Thoracic aorta (tissue), 2 donors: ENCODE measurements around the gene PROM1. TPM values are rescaled to one million over a fixed set of nuclear protein-coding genes. Genes with fewer than 3 reads are reported as not detected.
A peak's percentile ranks its signal among the peaks of the same experiment; 100 is the strongest.

ENCODE experiments used
- ATAC-seq: fragments of 150-250 bp; one replicate; pipeline ENCODE4 v1.8.0; 2017; ENCODE audit warnings: low read depth; ENCODE audit not compliant: insufficient number of reproducible peaks, low FRiP score
- DNase-seq: peaks from one replicate; pipeline ENCODE4 v3.0.0-alpha.2; 2020; ENCODE audit warnings: low spot score
- H3K27ac ChIP-seq, 2 donors: fragments of 200-600 bp; sonication (generic); 1 replicate in 1 of 2; 2 replicates in 1 of 2; pipeline ENCODE4 v1.5.1; 2016; ENCODE audit warnings: mild to moderate bottlenecking in 2 of 2, moderate library complexity in 2 of 2
- H3K27me3 ChIP-seq: fragments of 200-600 bp; sonication (generic); replicated peaks from 2 replicates; pipeline ENCODE4 v1.6.0; 2016; ENCODE audit warnings: mild to moderate bottlenecking; ENCODE audit not compliant: insufficient read depth
- H3K36me3 ChIP-seq: fragments of 200-600 bp; sonication (generic); one replicate; pipeline ENCODE4 v1.5.1; 2016
- H3K4me1 ChIP-seq, 2 donors: fragments of 200-600 bp; sonication (generic); 1 replicate in 1 of 2; 2 replicates in 1 of 2; pipeline versions ENCODE4 v1.5.1 to v1.6.0; 2016; ENCODE audit warnings: low read depth in 2 of 2, mild to moderate bottlenecking in 1 of 2; ENCODE audit not compliant: control insufficient read depth in 1 of 2
- H3K4me3 ChIP-seq: fragments of 200-600 bp; sonication (generic); 2 replicates; pipeline ENCODE4 v1.5.1; 2016; ENCODE audit warnings: mild to moderate bottlenecking
- H3K9me3 ChIP-seq: fragments of 200-600 bp; sonication (generic); 2 replicates; pipeline ENCODE4 v1.5.1; 2016
- total RNA-seq, 2 donors: library from RNA; depleted of rRNA; stranded (reverse); fragments of >200 nt; gene quantifications; one replicate each; pipeline versions ENCODE4 v1.1.0 to v1.2.3, GENCODE V29; 2016
- TF ChIP-seq, protein P1 (sequence below): fragments of 200-600 bp; sonication (generic); IDR thresholded peaks from one replicate; pipeline ENCODE4 v1.5.1; 2019; ENCODE audit warnings: antibody characterized with exemption

PROM1 gene
- total RNA-seq, 2 donors from 2014 or later = 3.2 to 7.1 TPM

DNA sequence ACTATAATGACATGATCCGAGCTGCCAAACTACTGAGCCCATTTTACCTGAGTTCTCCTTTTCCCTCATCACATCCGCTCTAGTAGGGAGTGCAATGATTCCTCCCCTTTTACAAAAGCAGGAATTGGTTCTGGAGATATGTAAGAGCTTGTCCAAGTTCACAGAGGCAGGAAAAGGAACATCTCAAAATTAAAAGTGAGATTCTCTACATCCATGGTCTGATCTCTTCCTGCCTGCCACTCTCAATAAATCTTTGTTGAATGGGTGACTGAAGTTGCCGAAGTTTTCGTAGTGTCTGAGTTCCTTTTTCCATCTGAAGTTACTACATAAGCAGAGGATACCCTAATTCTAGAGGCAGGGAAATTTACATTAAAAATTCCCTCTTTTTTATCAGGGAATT is 145.2 kb downstream of the PROM1 start, which contains the start of gene FGFBP1:
FGFBP1 (minus strand) TSS at position 101 of the 400 bp plus-strand sequence. CDS start 2,108 bp downstream, outside the sequence.
- H3K9me3 ChIP-seq = no peaks in the 10 kb centered on the region
- ATAC-seq = no peak

DNA sequence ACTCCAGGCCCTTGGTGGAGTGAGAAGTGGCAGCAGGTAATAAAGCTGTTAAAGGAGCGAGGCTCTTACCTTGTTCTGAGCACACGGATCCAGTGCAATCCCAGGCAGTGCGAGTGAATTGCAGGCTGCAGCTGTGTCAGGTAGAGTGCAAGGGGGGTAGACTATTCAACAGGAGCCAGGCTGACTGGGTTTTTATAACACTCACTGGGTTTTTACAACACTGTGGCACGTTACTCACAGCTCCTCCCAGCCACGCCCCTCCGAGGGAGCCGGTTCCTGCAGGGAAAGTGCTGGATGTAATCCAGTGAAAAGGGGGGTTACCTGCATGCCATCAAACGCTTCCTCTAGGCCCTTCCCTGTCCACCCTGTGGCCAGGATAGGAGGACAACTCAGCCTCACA is 145.6 kb downstream of the PROM1 start:
- Histone ChIP-seq H3K27me3 (no peaks in the 10 kb centered on the region), H3K27ac (no peak overlapping the region), H3K4me1 (peaks cover 0 to 5% of the 10 kb centered on the region in 2 donors), H3K4me3 (no peak overlapping the region), H3K9me3 (no peaks in the 10 kb centered on the region), H3K36me3 (no peaks in the 10 kb centered on the region)
- TF ChIP-seq, protein P1, sequence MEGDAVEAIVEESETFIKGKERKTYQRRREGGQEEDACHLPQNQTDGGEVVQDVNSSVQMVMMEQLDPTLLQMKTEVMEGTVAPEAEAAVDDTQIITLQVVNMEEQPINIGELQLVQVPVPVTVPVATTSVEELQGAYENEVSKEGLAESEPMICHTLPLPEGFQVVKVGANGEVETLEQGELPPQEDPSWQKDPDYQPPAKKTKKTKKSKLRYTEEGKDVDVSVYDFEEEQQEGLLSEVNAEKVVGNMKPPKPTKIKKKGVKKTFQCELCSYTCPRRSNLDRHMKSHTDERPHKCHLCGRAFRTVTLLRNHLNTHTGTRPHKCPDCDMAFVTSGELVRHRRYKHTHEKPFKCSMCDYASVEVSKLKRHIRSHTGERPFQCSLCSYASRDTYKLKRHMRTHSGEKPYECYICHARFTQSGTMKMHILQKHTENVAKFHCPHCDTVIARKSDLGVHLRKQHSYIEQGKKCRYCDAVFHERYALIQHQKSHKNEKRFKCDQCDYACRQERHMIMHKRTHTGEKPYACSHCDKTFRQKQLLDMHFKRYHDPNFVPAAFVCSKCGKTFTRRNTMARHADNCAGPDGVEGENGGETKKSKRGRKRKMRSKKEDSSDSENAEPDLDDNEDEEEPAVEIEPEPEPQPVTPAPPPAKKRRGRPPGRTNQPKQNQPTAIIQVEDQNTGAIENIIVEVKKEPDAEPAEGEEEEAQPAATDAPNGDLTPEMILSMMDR = no peak
- ATAC-seq = no peak
- DNase-seq = no peak

More for the DNA sequence above, 145.2 kb downstream of the PROM1 start, which contains the start of gene FGFBP1:
- H3K36me3 ChIP-seq = no peaks in the 10 kb centered on the region
- H3K27me3 ChIP-seq = no peaks in the 10 kb centered on the region
- H3K27ac ChIP-seq = no peak within 1 kb of the TSS
- DNase-seq = no peak
- peaks cover 0 to 5% of the 10 kb centered on the region in 2 donors for H3K4me1 ChIP-seq
- TF ChIP-seq, protein P1 = no peak
- no peak within 1 kb of the TSS for H3K4me3 ChIP-seq

DNA sequence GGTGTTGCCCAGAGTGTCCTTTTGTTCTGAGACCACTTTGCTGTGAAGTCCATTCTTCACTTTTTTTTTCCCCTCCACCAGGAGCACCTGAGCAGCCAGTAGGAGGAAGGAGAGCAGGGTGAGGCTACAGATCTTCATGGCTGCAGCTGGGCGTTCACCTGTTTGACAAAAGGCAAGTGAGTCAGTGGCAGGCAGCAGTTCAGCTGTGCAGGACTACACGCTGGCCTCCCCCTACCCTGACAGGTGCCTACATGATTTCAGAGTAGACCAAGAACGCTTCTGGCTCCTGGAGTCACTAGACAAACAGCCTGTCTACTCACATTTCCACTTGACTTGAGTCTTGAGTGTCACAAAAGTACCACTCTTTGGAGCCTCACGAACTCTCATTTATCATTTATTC is 147.3 kb downstream of the PROM1 start:
- DNase-seq (no peak), ATAC-seq (no peak)

DNA sequence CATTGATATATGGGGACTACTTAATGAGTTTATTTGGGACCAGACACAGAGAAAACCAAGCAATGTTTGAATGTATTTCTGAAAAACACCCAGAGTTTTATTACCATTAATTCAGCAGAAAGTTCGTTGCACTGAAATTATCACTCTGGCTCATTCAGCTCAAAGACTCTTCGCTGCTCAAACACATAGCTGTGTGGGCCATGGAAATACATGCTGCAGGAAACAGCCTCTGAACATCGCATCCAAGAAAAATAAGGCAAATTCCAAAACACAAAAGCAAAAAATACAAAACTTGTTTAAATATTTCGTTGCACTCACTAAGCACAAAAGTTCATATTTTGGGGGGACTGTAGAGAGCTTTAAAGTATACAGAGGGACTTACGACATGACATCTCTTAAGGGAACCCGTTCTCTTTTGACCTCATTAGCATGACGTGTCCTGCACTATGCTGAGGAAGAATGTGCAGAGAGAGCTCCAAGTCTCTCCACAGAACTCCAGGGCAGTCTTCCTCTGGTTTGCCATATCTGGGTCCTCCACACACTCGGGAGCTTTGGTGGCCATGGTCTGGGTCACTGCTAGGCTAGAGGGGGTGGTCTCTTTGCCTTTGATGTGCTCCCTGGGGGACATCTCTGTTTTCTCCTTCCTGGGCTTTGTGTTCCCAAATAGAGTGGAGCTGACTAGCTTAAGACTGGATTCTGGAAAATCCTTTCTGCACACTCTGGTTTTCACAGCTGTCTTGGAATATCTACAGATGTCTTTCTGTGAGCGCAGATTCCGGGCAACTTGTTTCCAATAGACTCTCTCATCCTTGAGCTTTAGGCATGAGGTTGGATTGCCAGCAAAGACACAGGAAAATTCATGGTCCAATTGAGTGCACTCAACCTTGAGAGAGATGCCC is 148.1 kb downstream of the PROM1 start:
- TF ChIP-seq, protein P1 = no peak
- H3K27ac ChIP-seq = no peak overlapping the region
- H3K36me3 ChIP-seq = no peaks in the 10 kb centered on the region
- H3K4me3 ChIP-seq = peak overlapping the region; percentile 46
- DNase-seq (no peak), ATAC-seq (no peak)
- H3K4me1 ChIP-seq = peaks cover 0 to 5% of the 10 kb centered on the region in 2 donors
- no peaks in the 10 kb centered on the region for H3K9me3 ChIP-seq
- H3K27me3 ChIP-seq = no peaks in the 10 kb centered on the region

More for the DNA sequence above, 147.3 kb downstream of the PROM1 start:
- peaks cover 0 to 5% of the 10 kb centered on the region in 2 donors for H3K4me1 ChIP-seq
- H3K4me3 ChIP-seq = no peak overlapping the region
- no peaks in the 10 kb centered on the region for H3K27me3 ChIP-seq
- H3K9me3 ChIP-seq = no peaks in the 10 kb centered on the region
- no peaks in the 10 kb centered on the region for H3K36me3 ChIP-seq
- H3K27ac ChIP-seq = no peak overlapping the region
- TF ChIP-seq, protein P1 = no peak

DNA sequence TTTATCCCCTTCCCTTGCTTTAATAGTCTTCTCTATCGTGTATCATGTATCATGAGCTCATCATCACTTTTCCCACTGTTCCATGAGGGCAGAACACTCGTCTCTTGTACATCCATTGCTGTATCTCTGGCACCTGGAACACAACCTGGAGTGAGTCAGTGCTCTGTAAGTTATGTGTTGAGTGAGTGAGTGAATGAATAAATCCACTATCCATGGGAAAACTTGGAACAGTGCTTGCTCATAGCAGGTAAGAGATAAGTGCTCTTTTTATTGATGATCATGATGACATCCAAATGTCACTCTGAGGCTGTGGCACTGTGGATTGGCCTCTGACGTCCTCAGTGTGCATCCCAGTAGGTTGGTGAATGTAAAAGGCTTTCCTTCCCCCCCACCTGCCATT is 149.6 kb downstream of the PROM1 start:
- ATAC-seq (no peak), DNase-seq (no peak)
- TF ChIP-seq, protein P1 = no peak
- Histone ChIP-seq H3K9me3 (no peaks in the 10 kb centered on the region), H3K4me1 (peaks cover 0 to 5% of the 10 kb centered on the region in 2 donors), H3K27ac (no peak overlapping the region), H3K36me3 (no peaks in the 10 kb centered on the region), H3K27me3 (no peaks in the 10 kb centered on the region), H3K4me3 (no peak overlapping the region)
